ENCODE results near the gene CASR.

CASR gene

GRCh38 chr3:122255757-122256439, 72.4 kb downstream of the CASR start:
- DNase-seq (ENCODE audit: low spot score): no peak
- no peak for TF ChIP-seq CTCF (IDR thresholded peaks at IDR 0.05)
- Histone ChIP-seq H3K4me3 (no peak overlapping the region), H3K27ac (peak overlapping the region in 1 of 2 donors; percentile 36)

- TF ChIP-seq CTCF (IDR thresholded peaks at IDR 0.05): no peak
- H3K4me3 ChIP-seq: no peak overlapping the region
- no peak for DNase-seq (ENCODE audit: low spot score)
- H3K27ac ChIP-seq: no peak overlapping the region
Measured at GRCh38 chr3:122257644-122258364, 74.3 kb downstream of the CASR start.

GRCh38 chr3:122258757-122259371, 75.4 kb downstream of the CASR start:
- TF ChIP-seq CTCF (IDR thresholded peaks at IDR 0.05): peak; percentile 18
- DNase-seq (ENCODE audit: low spot score): no peak
- Histone ChIP-seq H3K27ac (no peak overlapping the region), H3K4me3 (no peak overlapping the region)

- TF ChIP-seq CTCF (IDR thresholded peaks at IDR 0.05): no peak
- H3K27ac ChIP-seq: no peak overlapping the region
- H3K4me3 ChIP-seq: no peak overlapping the region
- DNase-seq (ENCODE audit: low spot score): no peak
Measured at GRCh38 chr3:122260206-122260605, 76.7 kb downstream of the CASR start.

- no peak overlapping the region for H3K4me3 ChIP-seq
- no peak overlapping the region for H3K27ac ChIP-seq
- no peak for DNase-seq (ENCODE audit: low spot score)
- TF ChIP-seq CTCF (IDR thresholded peaks at IDR 0.05): no peak
Measured at GRCh38 chr3:122263058-122263457, 79.6 kb downstream of the CASR start.

GRCh38 chr3:122263974-122264588, 80.6 kb downstream of the CASR start:
- H3K4me3 ChIP-seq: no peak overlapping the region
- no peak for TF ChIP-seq CTCF (IDR thresholded peaks at IDR 0.05)
- no peak for DNase-seq (ENCODE audit: low spot score)
- no peak overlapping the region for H3K27ac ChIP-seq

Measured in coronary artery (tissue), 2 donors.